Ascending aorta (tissue), 2 donors: ENCODE data around the gene CXCL12. TPM values are rescaled to one million over a fixed set of nuclear protein-coding genes. Genes with fewer than 3 reads are reported as not detected.

ENCODE experiments used
- DNase-seq, 2 donors: peaks; one replicate each; pipeline ENCODE4 v3.0.0-alpha.2; 2019; ENCODE audit warnings: low spot score in 2 of 2
- H3K27ac ChIP-seq, 2 donors: fragments of 200-600 bp; sonication (generic); one replicate each; pipeline ENCODE4 v1.5.1; 2016 to 2017; ENCODE audit warnings: mild to moderate bottlenecking in 1 of 2
- H3K27me3 ChIP-seq: fragments of 200-600 bp; sonication (generic); one replicate; pipeline ENCODE4 v1.5.1; 2017
- H3K36me3 ChIP-seq, 2 donors: fragments of 200-600 bp; sonication (generic); one replicate each; pipeline ENCODE4 v1.5.1; 2016
- H3K4me1 ChIP-seq, 2 donors: fragments of 200-600 bp; sonication (generic); one replicate each; pipeline ENCODE4 v1.5.1; 2016 to 2017; ENCODE audit warnings: mild to moderate bottlenecking in 1 of 2
- H3K4me3 ChIP-seq, 2 donors: fragments of 200-600 bp; sonication (generic); one replicate each; pipeline ENCODE4 v1.5.1; 2016 to 2017; ENCODE audit warnings: mild to moderate bottlenecking in 1 of 2
- H3K9me3 ChIP-seq, 2 donors: fragments of 200-600 bp; sonication (generic); one replicate each; pipeline ENCODE4 v1.5.1; 2016
- CTCF ChIP-seq, 3 experiments: fragments of 200-600 bp in 2 of 3; fragments of 450-650 bp in 1 of 3; sonication (generic) in 2 of 3; IDR thresholded peaks; one replicate each; pipeline ENCODE4 v1.5.1; 2016 to 2019; ENCODE audit warnings: antibody characterized with exemption in 3 of 3, mild to moderate bottlenecking in 1 of 3, moderate library complexity in 1 of 3
- intact Hi-C: fragments of 100-400 bp; cut with DNase I; formaldehyde crosslinking; loops from one replicate; pipeline ENCODE4 v1.15.1; 2023
- total RNA-seq: library from RNA; depleted of rRNA; stranded (reverse); fragments of >200 nt; gene quantifications from one replicate; pipeline ENCODE4 v1.1.0, GENCODE V29; 2016

Gene CXCL12
- total RNA-seq, 1 donor from 2014 or later, result 288 TPM

GRCh38 chr10:44357023-44357540 lies 27.8 kb downstream of the CXCL12 start:
- TF ChIP-seq CTCF (IDR thresholded peaks at IDR 0.05), result no peak
- Histone ChIP-seq H3K4me1 (no peaks in the 10 kb centered on the region), H3K36me3 (no peaks in the 10 kb centered on the region), H3K9me3 (no peaks in the 10 kb centered on the region), H3K27me3 (no peaks in the 10 kb centered on the region), H3K27ac (no peak overlapping the region), H3K4me3 (no peak overlapping the region)
- intact Hi-C loops, result no loop called here
- no peak for DNase-seq

- Histone ChIP-seq H3K27ac (no peak overlapping the region), H3K4me3 (no peak overlapping the region), H3K36me3 (no peaks in the 10 kb centered on the region), H3K4me1 (no peaks in the 10 kb centered on the region), H3K27me3 (no peaks in the 10 kb centered on the region), H3K9me3 (no peaks in the 10 kb centered on the region)
- intact Hi-C loops, result no loop called here
- no peak for DNase-seq
- no peak for TF ChIP-seq CTCF (IDR thresholded peaks at IDR 0.05)
Measured at GRCh38 chr10:44356139-44357022, 28.5 kb downstream of the CXCL12 start.

- no peaks in the 10 kb centered on the region for H3K9me3 ChIP-seq
- intact Hi-C loops, result no loop called here
- no peak for TF ChIP-seq CTCF (IDR thresholded peaks at IDR 0.05)
- H3K27me3 ChIP-seq, result no peaks in the 10 kb centered on the region
- H3K27ac ChIP-seq, result no peak overlapping the region
- no peak for DNase-seq
- H3K4me3 ChIP-seq, result no peak overlapping the region
- no peaks in the 10 kb centered on the region for H3K4me1 ChIP-seq
- no peaks in the 10 kb centered on the region for H3K36me3 ChIP-seq
Measured at GRCh38 chr10:44355630-44356029, 29.3 kb downstream of the CXCL12 start.

- intact Hi-C loops, result no loop called here
- no peak for DNase-seq
Measured at GRCh38 chr10:44354771-44355170, 30.1 kb downstream of the CXCL12 start.

GRCh38 chr10:44353721-44354120 lies 31.2 kb downstream of the CXCL12 start:
- no peak for DNase-seq
- H3K4me3 ChIP-seq, result no peak overlapping the region

More at GRCh38 chr10:44354771-44355170, 30.1 kb downstream of the CXCL12 start:
- no peak for TF ChIP-seq CTCF (IDR thresholded peaks at IDR 0.05)
- no peak overlapping the region for H3K27ac ChIP-seq
- no peaks in the 10 kb centered on the region for H3K36me3 ChIP-seq
- no peak overlapping the region for H3K4me3 ChIP-seq
- no peaks in the 10 kb centered on the region for H3K27me3 ChIP-seq
- H3K4me1 ChIP-seq, result no peaks in the 10 kb centered on the region
- H3K9me3 ChIP-seq, result no peaks in the 10 kb centered on the region

More at GRCh38 chr10:44353721-44354120, 31.2 kb downstream of the CXCL12 start:
- intact Hi-C loops, result no loop called here
- Histone ChIP-seq H3K36me3 (no peaks in the 10 kb centered on the region), H3K4me1 (no peaks in the 10 kb centered on the region), H3K9me3 (no peaks in the 10 kb centered on the region), H3K27ac (no peak overlapping the region), H3K27me3 (no peaks in the 10 kb centered on the region)
- TF ChIP-seq CTCF (IDR thresholded peaks at IDR 0.05), result no peak
